Right cardiac atrium (tissue), 5 donors: ENCODE results near the gene SEPTIN5. TPM values are rescaled to one million over a fixed set of nuclear protein-coding genes. Genes with fewer than 3 reads are reported as not detected.

Source experiments
- ATAC-seq, 2 donors: fragments of 200-7000 bp; cut with Tn5 transposase; one replicate each; pipeline versions ENCODE4 v1.8.0 to v1.9.1; 2020; ENCODE audit warnings: moderate library complexity in 2 of 2, mild to moderate bottlenecking in 1 of 2
- DNase-seq, 3 donors: peaks; one replicate each; pipeline ENCODE4 v3.0.0-alpha.2; 2020
- H3K27ac ChIP-seq: one replicate; pipeline ENCODE4 v1.5.1; 2013; ENCODE audit warnings: mild to moderate bottlenecking, low read length, control low read depth, moderate library complexity
- H3K27me3 ChIP-seq: one replicate; pipeline ENCODE4 v1.6.1; 2013; ENCODE audit not compliant: control insufficient read depth, insufficient read depth
- H3K4me1 ChIP-seq: one replicate; pipeline ENCODE4 v1.6.1; 2013; ENCODE audit warnings: low read length; ENCODE audit not compliant: control insufficient read depth, insufficient read depth
- H3K4me3 ChIP-seq: one replicate; pipeline ENCODE4 v1.5.1; 2013; ENCODE audit warnings: low read length, control low read depth
- H3K9me3 ChIP-seq: one replicate; pipeline ENCODE4 v1.6.1; 2013; ENCODE audit warnings: low read length; ENCODE audit not compliant: control insufficient read depth
- WGBS: extraction: QIAGEN DNeasy Blood & Tissue Kit; methylation state at CpG from one replicate; pipeline ENCODE4 v1.1.7; 2013; 5-methylcytosine and 5-hydroxymethylcytosine counted together
- intact Hi-C, 4 donors: fragments of 100-400 bp; cut with DNase I; formaldehyde crosslinking; loops; one replicate each; pipeline versions ENCODE4 v1.11.0 to v1.14.0; 2022 to 2023
- polyA plus RNA-seq: library from polyadenylated mRNA; stranded (reverse); fragments of 200-250 nt; gene quantifications from one replicate; pipeline ENCODE4 v1.2.3, GENCODE V29; 2013
- total RNA-seq, 4 donors: library from RNA; stranded (reverse); fragmentation: NEBNext Ultra II Directional; extraction: Animal tissue kit (Norgen Biotek cat#: 25700); gene quantifications; one replicate each; pipeline ENCODE4 v1.2.1, GENCODE V29; 2021
- donor health status: healthy with polysubstance abuse.
- donor health status: DM: no; HTN: yes; CAD: no.
- donor health status: DM: no; HTN: no; CAD: no.
- donor health status: DM: no; HTN: yes; CAD: no; lungs with severe emphysema.
- donor health status: DM: yes; HTN: yes; CAD: no.

Gene SEPTIN5
- total and polyA plus RNA-seq, 5 donors = 143 to 264 (median 227) TPM

GRCh38 chr22:19745155-19746101 is 31.1 kb downstream of the SEPTIN5 start:
- H3K27ac ChIP-seq = peak overlapping the region; percentile 24
- intact Hi-C loops = no loop called here
- H3K9me3 ChIP-seq = no peaks in the 10 kb centered on the region
- 49% methylated on average over 24 of the region's 24 CpGs for WGBS
- H3K4me3 ChIP-seq = no peak overlapping the region
- peak; percentile 70 to 91 (median 91) for DNase-seq
- no peaks in the 10 kb centered on the region for H3K4me1 ChIP-seq
- H3K27me3 ChIP-seq = no peaks in the 10 kb centered on the region
- peak; percentile 87 to 88 for ATAC-seq

GRCh38 chr22:19746726-19747125 is 32.4 kb downstream of the SEPTIN5 start:
- no peaks in the 10 kb centered on the region for H3K27me3 ChIP-seq
- intact Hi-C loops = no loop called here
- H3K9me3 ChIP-seq = no peaks in the 10 kb centered on the region
- no peaks in the 10 kb centered on the region for H3K4me1 ChIP-seq
- no peak for DNase-seq
- ATAC-seq = no peak
- H3K4me3 ChIP-seq = no peak overlapping the region
- no peak overlapping the region for H3K27ac ChIP-seq
- 86% methylated on average over 13 of the region's 13 CpGs for WGBS

- 83% methylated on average over 12 of the region's 12 CpGs for WGBS
- no peak overlapping the region for H3K27ac ChIP-seq
- H3K9me3 ChIP-seq = no peaks in the 10 kb centered on the region
- H3K27me3 ChIP-seq = no peaks in the 10 kb centered on the region
- DNase-seq (peak in 1 of 3 donors; percentile 43), ATAC-seq (no peak)
- no peaks in the 10 kb centered on the region for H3K4me1 ChIP-seq
- intact Hi-C loops = no loop called here
- no peak overlapping the region for H3K4me3 ChIP-seq
Observed at GRCh38 chr22:19747551-19747950, 33.2 kb downstream of the SEPTIN5 start.

- no peak overlapping the region for H3K4me3 ChIP-seq
- WGBS = 68% methylated on average over 4 of the region's 4 CpGs
- ATAC-seq (no peak), DNase-seq (no peak)
- intact Hi-C loops = no loop called here
- no peaks in the 10 kb centered on the region for H3K27me3 ChIP-seq
- H3K9me3 ChIP-seq = no peaks in the 10 kb centered on the region
- no peak overlapping the region for H3K27ac ChIP-seq
- no peaks in the 10 kb centered on the region for H3K4me1 ChIP-seq
Observed at GRCh38 chr22:19748139-19748538, 33.8 kb downstream of the SEPTIN5 start.

- no peaks in the 10 kb centered on the region for H3K27me3 ChIP-seq
- H3K4me1 ChIP-seq = no peaks in the 10 kb centered on the region
- intact Hi-C loops = no loop called here
- no peaks in the 10 kb centered on the region for H3K9me3 ChIP-seq
- H3K27ac ChIP-seq = no peak overlapping the region
- H3K4me3 ChIP-seq = no peak overlapping the region
- no peak for DNase-seq
- WGBS = 71% methylated on average over 15 of the region's 15 CpGs
- no peak for ATAC-seq
Observed at GRCh38 chr22:19748991-19749664, 34.8 kb downstream of the SEPTIN5 start.

GRCh38 chr22:19749876-19750275 is 35.6 kb downstream of the SEPTIN5 start:
- 70% methylated on average over 12 of the region's 12 CpGs for WGBS
- Histone ChIP-seq H3K27ac (no peak overlapping the region), H3K9me3 (no peaks in the 10 kb centered on the region), H3K4me3 (no peak overlapping the region), H3K27me3 (no peaks in the 10 kb centered on the region), H3K4me1 (no peaks in the 10 kb centered on the region)
- DNase-seq (peak in 2 of 3 donors; percentile 37 to 71), ATAC-seq (peak; percentile 23 to 40)
- intact Hi-C loops = no loop called here

- ATAC-seq (no peak), DNase-seq (no peak)
- Histone ChIP-seq H3K4me1 (no peaks in the 10 kb centered on the region), H3K27me3 (no peaks in the 10 kb centered on the region), H3K9me3 (no peaks in the 10 kb centered on the region), H3K4me3 (no peak overlapping the region), H3K27ac (no peak overlapping the region)
- intact Hi-C loops = no loop called here
- 74% methylated on average over 27 of the region's 27 CpGs for WGBS
Observed at GRCh38 chr22:19750507-19751490, 36.5 kb downstream of the SEPTIN5 start.

GRCh38 chr22:19751497-19752245 is 37.4 kb downstream of the SEPTIN5 start:
- H3K4me3 ChIP-seq = no peak overlapping the region
- DNase-seq (no peak), ATAC-seq (no peak)
- no peak overlapping the region for H3K27ac ChIP-seq
- intact Hi-C loops = no loop called here
- no peaks in the 10 kb centered on the region for H3K27me3 ChIP-seq
- H3K9me3 ChIP-seq = no peaks in the 10 kb centered on the region
- 89% methylated on average over 14 of the region's 14 CpGs for WGBS
- H3K4me1 ChIP-seq = peaks cover 4% of the 10 kb centered on the region

- Histone ChIP-seq H3K4me3 (no peak overlapping the region), H3K9me3 (no peaks in the 10 kb centered on the region), H3K27ac (no peak overlapping the region), H3K27me3 (no peaks in the 10 kb centered on the region), H3K4me1 (peaks cover 4% of the 10 kb centered on the region)
- no peak for ATAC-seq
- WGBS = 82% methylated on average over 10 of the region's 10 CpGs
- no peak for DNase-seq
- intact Hi-C loops = no loop called here
Observed at GRCh38 chr22:19753090-19753842, 39.0 kb downstream of the SEPTIN5 start.
